ENCODE data around the gene PRSS12.
"Not testable (repeated sequence)": the region's sequence is repeated elsewhere in the genome, so short reads cannot be mapped to it uniquely, and the experiment has no call there.

Gene PRSS12

DNA sequence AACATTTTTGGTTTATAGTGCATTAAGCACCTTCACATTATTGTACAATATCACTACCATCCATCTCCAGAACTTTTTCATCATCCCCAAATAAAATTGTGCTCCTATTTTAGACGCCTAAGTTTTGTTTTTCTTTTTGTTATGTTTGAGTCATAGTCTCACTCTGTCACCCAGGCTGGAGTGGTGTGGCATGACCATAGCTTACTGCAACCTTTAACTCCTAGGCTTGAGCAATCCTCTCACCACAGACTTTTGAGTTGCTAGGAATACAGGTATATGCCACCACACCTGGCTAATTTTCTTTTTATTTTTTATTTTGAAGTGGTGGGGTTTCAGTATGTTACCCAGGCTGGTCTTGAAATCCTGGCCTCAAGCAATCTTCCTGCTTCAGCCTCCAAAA is 33.9 kb downstream of the PRSS12 start:
- no peak for DNase-seq (ENCODE audit: low read depth)

DNA sequence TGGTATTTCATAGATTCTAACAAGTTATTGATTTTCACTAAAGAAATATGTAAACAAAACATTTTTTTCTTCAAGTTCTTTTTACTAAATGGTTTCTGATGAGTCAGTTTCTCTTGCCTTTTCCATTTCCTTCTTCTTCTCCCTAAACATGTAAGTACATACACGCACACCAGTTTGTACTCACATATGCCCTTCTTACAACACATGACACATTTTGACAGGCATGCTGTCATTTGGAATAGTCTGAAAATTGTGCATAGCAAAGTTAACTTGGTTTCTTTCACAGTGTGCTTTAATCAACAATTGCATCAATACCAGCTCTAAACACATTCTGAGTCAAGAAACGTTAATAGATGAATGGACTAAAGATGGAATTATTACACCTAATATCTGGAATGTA is 35.1 kb downstream of the PRSS12 start:
- no peak for DNase-seq (ENCODE audit: low read depth)

DNA sequence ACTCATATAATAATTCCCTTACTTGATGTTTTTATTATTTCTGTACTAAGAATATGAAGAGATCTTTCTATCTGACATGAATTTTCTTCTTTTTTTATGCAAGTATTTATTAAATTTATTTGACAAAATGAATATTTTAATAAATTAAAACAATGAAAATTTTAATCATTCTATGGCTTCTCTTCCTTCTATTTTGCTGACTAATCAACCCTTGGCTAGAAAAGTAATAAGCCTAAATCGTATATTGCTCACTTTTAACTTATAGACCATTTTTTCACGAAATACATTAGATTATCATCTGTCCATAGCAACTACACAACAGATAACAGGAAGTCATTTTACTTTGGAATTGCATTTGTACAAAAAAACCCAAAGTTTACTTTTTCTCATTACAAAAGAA is 38.6 kb downstream of the PRSS12 start:
- DNase-seq (ENCODE audit: low read depth): no peak

DNA sequence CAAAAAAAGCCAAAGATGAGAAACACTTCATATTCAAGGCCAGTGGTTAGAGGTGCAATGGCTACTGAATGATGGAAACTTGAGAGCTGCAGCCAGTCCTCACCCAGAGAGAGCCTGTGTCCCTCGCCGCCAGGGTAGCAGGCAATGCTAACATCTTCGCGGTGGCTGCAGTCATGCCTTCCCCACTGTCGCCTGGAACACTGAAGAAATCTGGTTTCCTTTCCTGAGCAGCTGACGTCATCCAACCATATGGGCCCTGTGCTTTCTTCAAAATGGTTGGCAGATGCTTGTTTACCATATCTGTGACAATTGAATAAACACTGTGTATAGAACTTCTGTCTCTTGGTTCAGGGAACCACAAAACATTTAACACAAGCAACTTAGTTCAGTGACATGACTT is 39.7 kb downstream of the PRSS12 start:
- DNase-seq (ENCODE audit: low read depth): no peak

DNA sequence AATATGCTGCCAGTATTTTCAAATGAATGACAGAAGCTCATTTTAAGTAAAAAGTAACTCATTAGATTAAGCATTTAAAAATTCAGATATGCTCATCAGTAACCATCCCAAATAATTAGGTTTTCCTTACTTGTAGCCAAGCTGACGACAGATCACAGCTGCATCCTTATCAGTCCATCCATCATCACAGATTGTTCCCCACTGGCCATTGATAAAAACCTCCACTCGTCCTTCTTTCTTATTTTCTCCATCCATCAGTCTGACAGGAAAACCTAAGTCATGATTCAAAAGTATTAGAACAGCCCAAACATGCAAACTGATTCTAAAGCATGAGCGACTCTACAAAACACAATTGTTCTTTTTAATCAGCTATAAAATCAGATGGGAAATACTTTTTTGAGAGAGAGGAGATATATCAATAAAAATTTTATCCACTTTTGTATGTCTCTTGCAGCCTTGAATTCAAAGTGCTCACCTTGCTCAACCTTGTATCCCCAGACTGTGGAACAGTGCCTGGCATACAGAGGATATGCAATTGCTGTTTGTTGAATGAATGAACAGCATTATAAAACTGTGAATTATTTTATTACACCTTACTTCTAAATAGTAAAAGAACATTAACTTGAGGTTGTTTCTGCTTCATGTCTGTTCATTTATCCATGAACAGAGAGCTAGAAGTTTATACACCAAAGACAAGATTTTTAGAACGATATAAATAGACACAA is 44.3 kb downstream of the PRSS12 start:
- no peak for DNase-seq (ENCODE audit: low read depth)

DNA sequence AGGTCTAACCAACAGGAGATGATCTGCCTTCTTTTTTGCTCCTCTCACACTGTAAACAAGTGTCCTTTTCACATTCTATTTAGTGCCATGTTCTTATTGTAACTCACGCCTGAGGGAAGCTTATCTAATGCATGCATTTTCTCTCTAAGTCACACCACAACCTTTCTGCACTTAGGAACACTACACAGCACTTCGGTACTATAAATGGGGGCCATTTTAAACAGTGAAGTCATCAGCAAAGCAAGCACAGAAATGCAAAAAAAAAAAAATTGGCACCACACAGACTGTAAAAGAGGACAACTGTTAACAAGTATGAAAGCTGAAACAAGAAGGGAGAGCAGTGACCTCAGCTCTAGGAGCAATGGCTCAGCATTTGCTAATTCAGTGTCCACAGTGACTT is 45.2 kb downstream of the PRSS12 start:
- no peak for DNase-seq (ENCODE audit: low read depth)

DNA sequence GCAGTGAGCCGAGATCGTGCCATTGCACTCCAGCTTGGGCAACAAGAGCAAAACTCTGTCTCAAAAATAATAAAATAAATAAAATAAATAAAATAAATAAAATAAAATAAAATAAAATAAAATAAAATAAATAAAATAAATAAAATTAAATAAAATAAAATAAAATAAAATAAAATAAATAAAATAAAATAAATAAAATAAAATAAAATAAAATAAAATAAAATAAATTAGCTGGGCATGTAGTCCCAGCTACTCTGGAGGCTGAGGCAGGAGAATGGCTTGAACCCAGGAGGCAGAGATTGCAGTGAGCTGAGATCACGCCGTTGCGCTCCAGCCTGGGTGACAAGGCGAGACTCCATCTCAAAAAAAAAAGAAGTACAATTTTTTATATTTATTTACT is 53.2 kb downstream of the PRSS12 start:
- not testable (repeated sequence) for DNase-seq (ENCODE audit: low read depth)

DNA sequence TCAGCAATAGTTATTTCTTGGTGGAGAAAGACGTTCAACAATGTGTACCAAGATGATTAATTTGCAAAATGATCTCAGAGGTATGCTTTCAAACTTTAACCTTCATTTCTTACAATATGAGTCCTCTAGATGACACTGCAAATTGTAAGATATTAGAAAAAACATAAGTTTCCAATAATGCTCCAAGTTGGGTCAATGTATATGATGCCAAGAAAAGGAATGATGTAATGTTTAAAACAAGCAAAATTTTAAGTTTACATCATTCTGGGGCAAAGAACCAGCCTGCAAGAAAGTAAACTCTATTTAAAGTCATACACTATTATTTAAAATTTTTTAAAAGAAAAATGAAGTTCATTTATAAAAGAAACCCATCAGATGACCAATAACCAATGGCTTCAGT is 56.1 kb downstream of the PRSS12 start:
- no peak for DNase-seq (ENCODE audit: low read depth)

DNA sequence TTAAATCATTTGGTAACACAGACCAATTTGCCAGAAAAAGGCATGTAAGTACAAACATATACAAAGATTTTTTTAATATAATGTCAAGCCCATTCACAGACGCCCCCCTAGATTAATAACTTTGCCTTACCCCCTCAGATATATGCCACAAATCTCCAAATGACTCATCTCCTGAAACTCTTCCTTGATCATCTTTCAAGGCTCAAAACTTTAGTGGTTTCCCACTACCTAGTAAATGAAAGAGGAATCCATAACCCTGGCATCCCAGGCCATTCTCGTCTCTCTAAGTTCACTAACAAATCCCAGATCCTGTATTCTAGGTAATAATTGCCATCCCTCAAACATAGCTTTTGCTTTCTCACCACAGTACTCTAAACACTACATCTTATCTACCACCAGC is 61.9 kb downstream of the PRSS12 start:
- no peak for DNase-seq (ENCODE audit: low read depth)

DNA sequence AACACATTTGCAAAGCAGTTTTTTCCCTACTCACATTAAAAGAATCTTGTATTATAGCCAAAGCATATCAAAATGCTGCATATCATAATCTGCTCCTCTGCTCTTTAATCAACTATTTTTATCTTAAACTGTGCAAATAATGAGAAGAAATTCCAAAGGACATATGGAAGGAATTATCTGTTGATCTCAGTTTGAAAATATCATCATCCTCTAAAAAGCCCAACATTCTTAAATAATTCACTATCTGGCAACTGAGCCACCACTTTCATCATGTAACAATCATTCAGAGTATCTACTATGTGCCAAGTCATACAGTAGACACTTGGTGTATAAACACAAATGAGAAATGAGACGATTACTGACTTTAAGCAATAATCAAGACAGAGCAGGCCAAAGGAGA is 63.0 kb downstream of the PRSS12 start:
- DNase-seq (ENCODE audit: low read depth): no peak

DNA sequence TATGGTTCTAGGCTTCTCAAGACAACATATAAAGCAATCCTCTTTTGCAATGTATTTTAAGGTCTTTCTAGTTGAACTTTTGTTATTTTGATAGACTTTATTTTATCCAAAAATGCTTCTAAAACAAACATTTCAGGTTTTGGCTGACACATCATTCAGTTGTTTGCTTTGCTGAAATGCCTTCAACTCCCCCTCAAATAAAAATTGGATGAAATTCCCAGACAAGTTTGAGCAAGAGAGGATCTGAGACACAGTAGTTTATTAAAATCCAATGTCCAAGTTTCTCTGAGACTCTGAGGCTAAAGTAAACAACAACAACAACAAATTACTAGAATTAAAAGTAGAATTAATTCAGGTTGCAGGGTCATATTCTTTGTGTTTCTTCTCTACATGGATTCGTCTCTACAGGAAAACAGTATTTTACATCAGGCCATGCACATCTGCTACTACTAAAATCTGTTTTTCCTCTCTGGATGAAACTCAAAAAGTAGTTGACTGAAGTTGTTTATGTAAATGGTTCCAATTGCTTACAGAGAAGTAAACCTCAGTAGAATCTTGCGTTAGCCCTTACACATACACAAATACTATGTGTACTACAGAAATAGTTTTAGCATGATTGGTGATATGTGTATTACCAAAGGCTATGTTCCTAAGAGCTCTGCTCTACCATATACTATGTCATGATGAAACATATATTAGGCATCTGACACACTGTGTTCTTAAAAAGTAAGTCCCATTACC is 64.9 kb downstream of the PRSS12 start:
- no peak for DNase-seq (ENCODE audit: low read depth)

DNA sequence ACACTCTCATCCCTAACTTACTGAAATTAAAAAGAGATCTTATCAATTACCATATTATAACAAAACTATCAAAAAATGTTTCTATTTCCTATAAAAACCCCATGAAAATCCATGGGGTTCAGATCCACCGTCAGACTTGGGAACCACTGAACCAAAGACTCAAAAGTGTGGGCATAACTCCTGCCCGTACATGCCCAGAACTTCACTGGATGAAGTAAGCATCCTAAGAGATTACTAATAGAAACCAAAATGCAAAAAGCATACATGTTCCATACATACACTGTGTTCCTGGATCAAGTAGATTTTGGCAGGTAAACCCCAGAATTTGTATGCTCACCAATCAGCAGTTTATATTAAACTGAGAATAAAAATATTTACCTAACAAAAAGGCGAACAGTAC is 66.1 kb downstream of the PRSS12 start:
- DNase-seq (ENCODE audit: low read depth): no peak

DNA sequence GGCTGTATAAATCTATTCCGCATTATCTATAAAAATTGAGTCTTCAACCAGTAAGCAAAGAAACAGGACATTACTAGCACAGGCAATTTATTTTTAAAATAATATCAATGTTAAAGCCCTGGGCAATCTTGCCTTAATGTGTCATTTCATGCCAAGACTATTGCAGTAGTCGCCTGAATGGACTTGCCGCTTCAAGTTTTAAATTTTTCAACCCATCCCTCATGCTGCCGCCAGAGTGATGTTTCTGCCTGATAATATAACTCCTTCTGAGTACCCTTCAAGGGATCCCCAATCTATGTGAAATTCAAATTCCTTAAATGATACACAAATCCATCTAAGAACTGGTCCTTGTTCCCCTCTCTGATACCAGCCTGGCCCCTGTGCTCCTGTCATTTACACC is 66.9 kb downstream of the PRSS12 start:
- no peak for DNase-seq (ENCODE audit: low read depth)

DNA sequence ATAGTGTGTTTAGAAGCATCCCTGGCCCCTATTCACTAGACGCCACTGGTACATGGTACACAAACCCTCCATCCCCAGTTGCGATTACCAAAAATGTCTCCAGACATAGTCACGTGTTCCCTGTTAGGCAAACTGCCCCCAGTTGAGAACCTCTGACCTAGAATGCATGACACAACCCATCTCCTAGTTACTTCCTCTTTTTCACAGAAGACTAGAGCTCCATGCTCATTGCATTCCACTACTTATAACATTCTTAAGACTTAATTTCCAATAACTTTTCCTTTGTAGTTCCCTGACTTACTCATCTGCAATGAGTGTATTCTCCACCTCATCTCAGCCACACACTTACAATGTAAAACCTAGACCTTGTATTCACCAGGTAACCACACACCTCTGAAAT is 68.6 kb downstream of the PRSS12 start:
- DNase-seq (ENCODE audit: low read depth): no peak

DNA sequence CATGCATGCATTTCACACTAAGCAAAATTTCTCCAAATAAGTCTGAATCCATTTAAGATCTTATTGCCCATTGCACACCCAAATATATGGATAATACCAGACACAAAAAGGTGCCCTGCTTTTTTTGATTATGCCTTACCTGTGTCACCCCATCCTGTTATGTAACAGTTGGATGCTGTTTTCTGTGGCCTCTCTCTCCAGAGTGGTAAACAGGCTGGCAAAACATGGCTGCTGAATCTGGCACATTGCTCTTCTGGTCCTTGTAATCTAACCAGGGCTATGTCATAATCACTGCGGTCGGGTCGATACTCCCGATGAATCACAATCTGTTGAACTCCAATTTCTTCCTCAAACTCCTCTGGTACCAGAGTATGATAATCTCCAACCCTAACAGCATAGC is 70.1 kb downstream of the PRSS12 start:
- DNase-seq (ENCODE audit: low read depth): no peak

DNA sequence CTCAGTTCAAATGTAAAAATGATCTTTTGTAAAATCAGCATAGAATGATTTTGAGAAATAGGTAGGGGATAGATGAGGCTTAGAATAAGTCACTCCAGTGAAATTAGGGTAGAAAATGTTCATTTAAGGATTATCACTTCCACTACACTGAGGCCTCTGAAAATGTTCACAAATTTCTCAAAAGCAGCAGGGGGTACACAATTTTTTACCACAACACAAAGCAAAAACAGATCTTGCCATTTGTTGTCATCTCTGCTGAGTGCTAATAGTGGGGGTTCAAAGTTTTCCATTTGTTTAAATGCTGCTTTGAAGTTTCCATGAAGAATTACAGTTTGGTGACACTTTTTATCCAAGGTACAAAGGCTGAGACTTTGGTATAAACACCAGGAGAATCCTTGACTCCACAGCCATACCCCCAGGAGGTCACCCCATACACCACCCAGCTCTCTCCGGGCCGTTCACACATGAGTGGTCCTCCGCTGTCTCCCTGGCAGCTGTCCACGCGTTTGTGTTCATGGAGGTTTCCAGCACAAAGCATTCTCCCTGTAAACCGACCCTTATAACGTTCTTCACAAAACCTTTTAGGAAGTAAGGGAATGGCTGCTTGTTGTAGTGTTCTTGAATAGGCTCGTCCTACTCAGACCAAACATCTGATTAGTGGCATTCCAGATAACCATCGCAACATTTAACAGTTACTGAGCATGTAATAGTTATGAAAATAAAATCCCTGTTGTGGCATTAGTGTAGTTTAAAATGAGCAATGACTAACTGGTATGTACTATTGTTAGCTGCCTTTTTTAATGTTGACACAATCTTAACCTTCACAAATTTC is 71.0 kb downstream of the PRSS12 start:
- DNase-seq (ENCODE audit: low read depth): no peak

DNA sequence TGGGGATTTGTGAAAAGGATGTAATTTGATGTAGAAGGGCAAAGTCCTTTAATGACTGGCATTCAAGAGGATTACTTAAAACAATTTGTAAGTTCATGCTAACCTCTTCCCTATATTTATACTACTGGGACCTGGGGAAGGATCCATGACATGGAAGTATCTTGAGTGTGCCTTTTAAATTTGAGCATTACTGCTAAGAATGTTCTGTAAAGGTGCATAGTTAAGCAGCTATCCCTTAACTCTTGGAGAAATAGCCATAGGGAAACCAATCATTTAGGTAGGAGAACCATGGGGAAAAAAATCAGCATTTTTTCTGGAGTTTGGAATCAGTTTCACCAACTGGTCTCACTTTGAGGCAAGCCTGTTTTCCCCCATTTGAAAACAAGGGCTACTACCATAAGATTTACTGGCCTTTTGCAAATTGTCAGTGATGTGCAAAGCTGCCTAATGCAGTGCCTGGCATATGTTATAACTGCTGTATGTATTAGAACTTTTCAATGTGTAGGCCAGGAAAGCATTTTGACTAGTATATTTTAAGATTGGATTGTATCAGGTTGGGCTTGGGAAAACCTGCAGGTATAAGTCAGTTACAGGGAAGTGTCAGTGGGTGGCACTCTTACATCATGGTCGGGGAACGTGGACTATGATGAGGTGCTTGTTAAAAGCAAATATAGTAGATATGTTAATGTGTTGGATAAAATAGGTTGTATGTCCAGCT is 72.1 kb downstream of the PRSS12 start:
- no peak for DNase-seq (ENCODE audit: low read depth)

DNA sequence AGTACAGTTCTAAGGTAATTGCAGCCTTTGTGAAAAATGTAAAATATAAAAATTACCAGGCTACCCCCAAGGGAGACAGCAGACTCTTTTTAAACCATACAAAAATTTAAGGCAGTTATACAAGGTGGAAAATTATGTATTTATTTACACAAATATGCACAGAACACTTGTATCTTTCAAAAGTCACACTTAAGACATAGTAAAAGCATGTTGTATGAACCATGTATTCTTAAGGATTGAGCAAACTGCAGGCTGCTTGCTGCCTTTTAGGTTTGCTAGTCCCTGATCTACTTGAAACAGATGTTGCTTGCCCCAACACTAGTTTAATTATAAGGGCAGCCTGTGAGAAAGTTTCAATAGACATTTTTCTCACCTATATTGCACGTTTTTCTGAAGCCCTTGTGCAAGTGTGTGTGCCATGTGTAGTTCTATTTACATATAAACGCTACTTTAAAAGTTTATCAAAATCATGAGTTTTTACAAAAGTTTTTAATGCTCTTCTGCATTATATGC is 72.8 kb downstream of the PRSS12 start:
- no peak for DNase-seq (ENCODE audit: low read depth)

DNA sequence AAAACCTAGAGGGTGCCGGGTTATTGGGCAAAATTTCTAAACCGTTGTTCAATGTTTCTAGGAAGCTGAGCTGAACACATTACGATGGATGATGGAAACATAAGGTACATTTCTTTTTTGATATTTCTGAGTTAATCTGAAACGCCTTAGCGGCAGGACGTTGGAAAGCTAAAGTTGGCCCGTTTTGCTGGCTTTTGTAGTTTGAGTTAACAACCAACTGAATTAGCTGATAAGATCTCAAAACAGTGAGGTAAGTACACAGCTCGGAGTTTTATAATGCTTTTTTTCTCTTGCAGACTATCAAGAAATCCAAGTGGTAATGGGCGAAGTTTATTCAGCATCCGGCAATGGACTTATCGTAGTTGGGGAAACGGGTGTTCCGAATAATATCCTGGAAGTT is 73.5 kb downstream of the PRSS12 start:
- DNase-seq (ENCODE audit: low read depth): no peak

DNA sequence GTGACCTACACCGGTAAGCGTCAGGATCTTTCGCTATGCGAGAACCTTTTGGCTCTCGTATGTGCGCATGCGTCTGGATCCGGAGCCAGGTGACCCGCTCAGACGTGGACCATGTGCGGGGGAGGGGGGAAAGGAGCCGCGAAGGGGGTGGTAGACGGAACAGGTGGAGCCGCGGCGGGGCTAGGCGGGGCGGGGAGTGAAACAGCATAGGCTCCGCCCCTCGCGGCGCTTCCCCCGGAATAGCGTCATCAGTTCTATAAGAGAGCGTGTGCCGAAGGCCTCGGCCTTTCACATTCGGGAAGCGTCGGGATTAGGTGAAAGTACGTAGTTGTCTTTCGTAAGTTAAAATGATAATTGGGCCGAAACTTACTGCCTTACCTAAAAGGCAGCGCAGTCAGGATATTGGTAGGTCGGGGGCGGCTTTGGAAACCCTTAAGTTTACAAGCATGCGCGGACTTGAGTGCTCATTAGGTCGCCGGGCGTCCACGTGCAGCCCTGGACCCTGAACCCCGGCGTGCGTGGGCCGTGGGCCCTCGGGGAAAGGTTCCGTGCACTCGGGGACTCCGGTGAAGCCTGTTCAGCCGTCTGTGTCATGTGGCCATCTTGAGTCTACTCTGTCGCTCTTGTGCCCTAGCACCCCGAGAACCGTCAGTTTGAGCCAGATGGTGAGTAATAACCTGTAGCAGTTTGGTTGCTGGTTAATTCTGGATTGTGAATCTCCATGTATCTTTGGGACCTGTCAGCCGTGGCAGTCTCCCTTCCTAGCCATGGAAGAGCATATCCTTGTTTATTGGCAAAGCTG is 74.1 kb downstream of the PRSS12 start:
- peak; percentile 97 for DNase-seq (ENCODE audit: low read depth)

DNA sequence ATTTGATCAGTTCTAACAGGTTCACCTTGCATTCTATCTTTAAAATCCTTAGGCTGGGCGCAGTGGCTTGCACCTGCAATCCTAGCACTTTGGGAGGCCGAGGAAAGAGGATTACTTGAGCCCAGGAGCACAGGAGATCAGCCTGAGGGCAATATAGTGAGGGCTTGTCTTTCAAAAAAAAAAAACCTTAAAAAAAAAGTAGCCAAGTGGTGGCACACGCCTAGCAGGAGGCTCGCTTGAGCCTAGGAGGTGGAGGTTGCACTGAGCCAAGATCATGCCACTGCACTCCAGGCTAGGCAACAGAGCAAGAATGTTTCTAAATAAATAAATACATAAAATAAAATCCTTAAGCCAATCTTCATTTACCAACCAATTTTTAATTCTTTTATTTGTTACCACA is 75.6 kb downstream of the PRSS12 start:
- DNase-seq (ENCODE audit: low read depth): no peak
